Endothelial cell (in vitro differentiated cells): Measurements from ENCODE around the gene STX12. TPM values are rescaled to one million over a fixed set of nuclear protein-coding genes. Genes with fewer than 3 reads are reported as not detected.

ENCODE experiments used
- DNase-seq: peaks from one replicate; pipeline ENCODE4 v3.0.0; 2021; ENCODE audit warnings: low spot score
- H3K27ac Mint-ChIP-seq: one replicate; pipeline ENCODE4 v1.8.0; 2021; ENCODE audit warnings: mixed read lengths, inconsistent platforms; ENCODE audit not compliant: unreplicated experiment
- H3K27me3 Mint-ChIP-seq: one replicate; pipeline ENCODE4 v1.8.0; 2021; ENCODE audit warnings: mild to moderate bottlenecking, moderate library complexity, mixed read lengths, inconsistent platforms; ENCODE audit not compliant: unreplicated experiment
- H3K36me3 Mint-ChIP-seq: one replicate; pipeline ENCODE4 v1.8.0; 2021; ENCODE audit warnings: mild to moderate bottlenecking, low read depth, mixed read lengths, inconsistent platforms; ENCODE audit not compliant: unreplicated experiment
- H3K4me1 Mint-ChIP-seq: one replicate; pipeline ENCODE4 v1.8.0; 2021; ENCODE audit warnings: mild to moderate bottlenecking, mixed read lengths, inconsistent platforms; ENCODE audit not compliant: unreplicated experiment
- H3K4me3 Mint-ChIP-seq: one replicate; pipeline ENCODE4 v1.8.0; 2021; ENCODE audit warnings: mild to moderate bottlenecking, mixed read lengths, inconsistent platforms; ENCODE audit not compliant: unreplicated experiment
- H3K9me3 Mint-ChIP-seq: one replicate; pipeline ENCODE4 v1.8.0; 2021; ENCODE audit warnings: mixed read lengths, inconsistent platforms; ENCODE audit not compliant: unreplicated experiment
- CTCF ChIP-seq: fragments of 200-600 bp; sonication (generic); IDR thresholded peaks from one replicate; pipeline ENCODE4 v1.5.0; 2021; ENCODE audit warnings: antibody characterized with exemption; ENCODE audit not compliant: unreplicated experiment
- long read RNA-seq: library from polyadenylated mRNA; unstranded; transcript quantifications from one replicate; pipeline ENCODE4 v2.0.0, GENCODE V29; 2020; ENCODE audit not compliant: unreplicated experiment
- total RNA-seq: library from RNA; stranded (reverse); fragmentation: NEBNext Ultra II Directional; extraction: Animal tissue kit (Norgen Biotek cat#: 25700); gene quantifications from one replicate; pipeline ENCODE4 v1.2.1, GENCODE V29; 2021; ENCODE audit not compliant: unreplicated experiment

STX12 gene
- total RNA-seq: 52.4 TPM
- long read RNA-seq, transcript STX12-201 (9 exons, 3,079 nt): major isoform, 35 of 40 reads
- long read RNA-seq, partial matches to known transcripts: 1 of 40 reads
- long read RNA-seq, other reads (novel, unspliced or antisense): 2 of 40 reads

GRCh38 chr1:27772932-27773825 is at the start of gene STX12:
Gene STX12, plus strand, starts transcription at chr1:27773219. Its CDS starts 89 bp downstream, at chr1:27773308.
- no peak for TF ChIP-seq CTCF
- Mint-ChIP-seq H3K4me1 (peaks cover 8% of the 10 kb centered on the region), H3K36me3 (peaks cover 10% of the 10 kb centered on the region), H3K27ac (peak within 1 kb of the TSS; percentile 100), H3K4me3 (peak within 1 kb of the TSS; percentile 99), H3K27me3 (peaks cover 4% of the 10 kb centered on the region), H3K9me3 (no peaks in the 10 kb centered on the region)
- peak; percentile 99 for DNase-seq

- TF ChIP-seq CTCF: no peak
- H3K9me3 Mint-ChIP-seq: no peaks in the 10 kb centered on the region
- peak overlapping the region; percentile 97 for H3K27ac Mint-ChIP-seq
- peak overlapping the region; percentile 76 for H3K4me3 Mint-ChIP-seq
- H3K27me3 Mint-ChIP-seq: peaks cover 5% of the 10 kb centered on the region
- DNase-seq: no peak
- peaks cover 2% of the 10 kb centered on the region for H3K4me1 Mint-ChIP-seq
- peaks cover 4% of the 10 kb centered on the region for H3K36me3 Mint-ChIP-seq
Measured at GRCh38 chr1:27724961-27725373, 48.1 kb upstream of the STX12 start.

- peaks cover 4% of the 10 kb centered on the region for H3K36me3 Mint-ChIP-seq
- peak; percentile 42 for TF ChIP-seq CTCF
- H3K9me3 Mint-ChIP-seq: no peaks in the 10 kb centered on the region
- peak within 1 kb of the TSS; percentile 97 for H3K27ac Mint-ChIP-seq
- peaks cover 2% of the 10 kb centered on the region for H3K4me1 Mint-ChIP-seq
- DNase-seq: peak; percentile 100
- peak within 1 kb of the TSS; percentile 89 for H3K4me3 Mint-ChIP-seq
- H3K27me3 Mint-ChIP-seq: peaks cover 5% of the 10 kb centered on the region
Measured at GRCh38 chr1:27725374-27726172, 47.4 kb upstream of the STX12 start, which contains the start of gene FAM76A. Gene FAM76A, plus strand, starts transcription at chr1:27725961. Its CDS starts 120 bp downstream, at chr1:27726081.

- DNase-seq: peak; percentile 69
- Mint-ChIP-seq H3K27me3 (no peaks in the 10 kb centered on the region), H3K9me3 (no peaks in the 10 kb centered on the region), H3K4me1 (peaks cover 2% of the 10 kb centered on the region), H3K27ac (peak overlapping the region; percentile 61), H3K4me3 (peak overlapping the region; percentile 89), H3K36me3 (peaks cover 4% of the 10 kb centered on the region)
- TF ChIP-seq CTCF: no peak
Measured at GRCh38 chr1:27726173-27727044, 46.6 kb upstream of the STX12 start.
